Testis (tissue), 2 donors: ENCODE measurements around the gene HSPA12A.

Experiments used
- CTCF ChIP-seq, 3 experiments: fragments of 450-650 bp in 2 of 3; fragments of 200-600 bp in 1 of 3; sonication (generic) in 1 of 3; IDR thresholded peaks; one replicate each; pipeline ENCODE4 v1.5.1; 2016 to 2019; ENCODE audit warnings: antibody characterized with exemption in 3 of 3, mild to moderate bottlenecking in 2 of 3, moderate library complexity in 1 of 3
- POLR2A ChIP-seq: fragments of 450-650 bp; IDR thresholded peaks from one replicate; pipeline ENCODE4 v1.6.1; 2017; ENCODE audit warnings: antibody characterized with exemption, mild to moderate bottlenecking, moderate library complexity

- TF ChIP-seq CTCF (IDR thresholded peaks at IDR 0.05) (no peak), POLR2A (no peak)
These were observed 120.9 kb downstream of the HSPA12A start for GRCh38 chr10:116621476-116621875.
